Right lung (tissue), 5 donors: ENCODE measurements around the gene HSPBAP1. TPM values are rescaled to one million over a fixed set of nuclear protein-coding genes. Genes with fewer than 3 reads are reported as not detected.

Experiments
- DNase-seq, 2 donors: peaks; one replicate each; pipeline ENCODE4 v3.0.0-alpha.2; 2013
- polyA plus RNA-seq, 5 donors: library from polyadenylated mRNA; unstranded; fragments of 120-200 nt; gene quantifications; one replicate each; pipeline versions ENCODE4 v1.2.1 to v1.2.3, GENCODE V29; 2013; ENCODE audit warnings: inconsistent platforms in 1 of 5, low replicate concordance in 1 of 5; ENCODE audit not compliant: insufficient read length in 5 of 5, insufficient read depth in 1 of 5

The HSPBAP1 gene
- polyA plus RNA-seq, 5 donors: 12.9 to 16.6 (median 13.6) TPM

- DNase-seq: no peak
Measured at GRCh38 chr3:122690096-122690495, 103.5 kb downstream of the HSPBAP1 start.

Other genes starting within 250 kb of the HSPBAP1 start
- 10 to 100 TPM; 18.1 to 21.6 (median 21.1) TPM for gene PARP9, start 229.5 kb downstream of the HSPBAP1 start, polyA plus RNA-seq
- gene DTX3L, start 229.5 kb downstream of the HSPBAP1 start, polyA plus RNA-seq: 10 to 100 TPM; 15.9 to 23.4 (median 20.0) TPM
- 1 to 10 TPM in 3 of 5 donors, under 1 TPM in 2; 0.74 to 1.1 (median 1.0) TPM for gene PARP15, start 216.2 kb downstream of the HSPBAP1 start, polyA plus RNA-seq
- 10 to 100 TPM; 21.3 to 48.6 (median 41.7) TPM for gene PARP14, start 113.0 kb downstream of the HSPBAP1 start, polyA plus RNA-seq
- 10 to 100 TPM in 3 of 5 donors, 1 to 10 TPM in 2; 8.6 to 11.9 (median 10.4) TPM for gene SLC49A4, start 1.2 kb upstream of the HSPBAP1 start, polyA plus RNA-seq
- gene SEMA5B, start 233.9 kb upstream of the HSPBAP1 start, polyA plus RNA-seq: 1 to 10 TPM; 5.8 to 9.4 (median 6.5) TPM